ENCODE results near the gene ADAP1. TPM values are rescaled to one million over a fixed set of nuclear protein-coding genes. Genes with fewer than 3 reads are reported as not detected.
A peak's percentile ranks its signal among the peaks of the same experiment; 100 is the strongest.

Gene ADAP1
- total and polyA plus RNA-seq, 2 of the 13 experiments (the other 11 are each of a cell fraction or from before 2014, with no cell fraction given) = 10.5 to 24.6 TPM

DNA sequence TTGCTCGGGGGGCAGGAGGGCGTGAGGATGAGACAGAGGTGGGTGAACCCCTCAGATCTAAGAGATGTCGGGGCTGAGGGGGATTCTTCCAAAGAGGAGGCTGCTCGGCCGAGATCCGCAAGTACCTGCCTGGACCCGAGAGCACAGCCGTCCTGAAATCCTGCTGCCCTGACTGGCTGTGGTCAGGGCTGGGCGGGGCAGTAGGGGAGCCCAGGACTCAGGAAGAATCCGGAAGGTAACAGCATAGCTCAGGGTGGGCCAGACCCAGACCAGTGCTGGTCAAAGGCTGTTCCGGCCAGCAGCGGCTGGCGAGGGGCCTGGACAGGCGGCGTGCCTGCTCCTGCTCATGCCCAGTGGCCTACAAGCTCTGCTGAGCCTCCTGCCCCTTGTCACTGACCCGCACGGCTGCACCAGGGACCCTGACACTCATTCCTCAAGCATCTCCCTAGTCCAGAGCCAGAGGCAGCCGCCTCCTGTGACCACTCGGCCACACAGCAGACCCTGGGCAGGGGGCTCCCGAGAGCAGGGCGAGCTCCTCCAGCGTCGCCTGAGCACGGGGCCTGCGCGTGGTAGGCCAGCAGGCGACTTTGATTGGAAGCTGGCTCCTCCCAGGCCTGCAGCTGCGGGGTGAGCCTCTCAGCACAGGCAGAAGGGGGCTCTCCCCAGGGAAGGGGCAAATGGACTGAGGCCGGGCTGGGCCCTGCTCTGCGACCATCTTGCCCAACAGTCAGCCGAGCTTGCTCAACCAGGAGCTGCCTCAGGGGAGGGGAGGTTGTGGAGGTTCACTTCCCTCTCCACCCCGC lies 3.1 kb upstream of the ADAP1 start (continued):
- TF ChIP-seq, protein P1, sequence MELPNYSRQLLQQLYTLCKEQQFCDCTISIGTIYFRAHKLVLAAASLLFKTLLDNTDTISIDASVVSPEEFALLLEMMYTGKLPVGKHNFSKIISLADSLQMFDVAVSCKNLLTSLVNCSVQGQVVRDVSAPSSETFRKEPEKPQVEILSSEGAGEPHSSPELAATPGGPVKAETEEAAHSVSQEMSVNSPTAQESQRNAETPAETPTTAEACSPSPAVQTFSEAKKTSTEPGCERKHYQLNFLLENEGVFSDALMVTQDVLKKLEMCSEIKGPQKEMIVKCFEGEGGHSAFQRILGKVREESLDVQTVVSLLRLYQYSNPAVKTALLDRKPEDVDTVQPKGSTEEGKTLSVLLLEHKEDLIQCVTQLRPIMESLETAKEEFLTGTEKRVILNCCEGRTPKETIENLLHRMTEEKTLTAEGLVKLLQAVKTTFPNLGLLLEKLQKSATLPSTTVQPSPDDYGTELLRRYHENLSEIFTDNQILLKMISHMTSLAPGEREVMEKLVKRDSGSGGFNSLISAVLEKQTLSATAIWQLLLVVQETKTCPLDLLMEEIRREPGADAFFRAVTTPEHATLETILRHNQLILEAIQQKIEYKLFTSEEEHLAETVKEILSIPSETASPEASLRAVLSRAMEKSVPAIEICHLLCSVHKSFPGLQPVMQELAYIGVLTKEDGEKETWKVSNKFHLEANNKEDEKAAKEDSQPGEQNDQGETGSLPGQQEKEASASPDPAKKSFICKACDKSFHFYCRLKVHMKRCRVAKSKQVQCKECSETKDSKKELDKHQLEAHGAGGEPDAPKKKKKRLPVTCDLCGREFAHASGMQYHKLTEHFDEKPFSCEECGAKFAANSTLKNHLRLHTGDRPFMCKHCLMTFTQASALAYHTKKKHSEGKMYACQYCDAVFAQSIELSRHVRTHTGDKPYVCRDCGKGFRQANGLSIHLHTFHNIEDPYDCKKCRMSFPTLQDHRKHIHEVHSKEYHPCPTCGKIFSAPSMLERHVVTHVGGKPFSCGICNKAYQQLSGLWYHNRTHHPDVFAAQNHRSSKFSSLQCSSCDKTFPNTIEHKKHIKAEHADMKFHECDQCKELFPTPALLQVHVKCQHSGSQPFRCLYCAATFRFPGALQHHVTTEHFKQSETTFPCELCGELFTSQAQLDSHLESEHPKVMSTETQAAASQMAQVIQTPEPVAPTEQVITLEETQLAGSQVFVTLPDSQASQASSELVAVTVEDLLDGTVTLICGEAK (IDR thresholded peaks at IDR 0.05) = no peak
- TF ChIP-seq, protein P1 (CRISPR knock-in tag; IDR thresholded peaks at IDR 0.05) = peak; percentile 89
- TF ChIP-seq SMAD1 (CRISPR knock-in tag; IDR thresholded peaks at IDR 0.05; ENCODE audit: borderline replicate concordance, low read depth) (peak; percentile 89; the same call in 1 of the 2 replicates), MAFF (IDR thresholded peaks at IDR 0.05; ENCODE audit: low read depth, low read length) (no peak), FOXK2 (IDR thresholded peaks at IDR 0.05) (0 out of 2 replicates have a peak, but pooled peaks have one; percentile 20), PHF20 (CRISPR knock-in tag; IDR thresholded peaks at IDR 0.05) (0 out of 2 replicates have a peak, but pooled peaks have one; percentile 39), ZNF660 (CRISPR knock-in tag; IDR thresholded peaks at IDR 0.05; ENCODE audit: borderline replicate concordance, low read depth) (no peak), JARID2 (CRISPR knock-in tag; IDR thresholded peaks at IDR 0.05; ENCODE audit: insufficient replicate concordance) (peak; percentile 54), TP53 (CRISPR knock-in tag; conservative IDR thresholded peaks at IDR 0.05) (peak; percentile 79; the same call in 1 of the 2 replicates)
- TF ChIP-seq, protein P2, sequence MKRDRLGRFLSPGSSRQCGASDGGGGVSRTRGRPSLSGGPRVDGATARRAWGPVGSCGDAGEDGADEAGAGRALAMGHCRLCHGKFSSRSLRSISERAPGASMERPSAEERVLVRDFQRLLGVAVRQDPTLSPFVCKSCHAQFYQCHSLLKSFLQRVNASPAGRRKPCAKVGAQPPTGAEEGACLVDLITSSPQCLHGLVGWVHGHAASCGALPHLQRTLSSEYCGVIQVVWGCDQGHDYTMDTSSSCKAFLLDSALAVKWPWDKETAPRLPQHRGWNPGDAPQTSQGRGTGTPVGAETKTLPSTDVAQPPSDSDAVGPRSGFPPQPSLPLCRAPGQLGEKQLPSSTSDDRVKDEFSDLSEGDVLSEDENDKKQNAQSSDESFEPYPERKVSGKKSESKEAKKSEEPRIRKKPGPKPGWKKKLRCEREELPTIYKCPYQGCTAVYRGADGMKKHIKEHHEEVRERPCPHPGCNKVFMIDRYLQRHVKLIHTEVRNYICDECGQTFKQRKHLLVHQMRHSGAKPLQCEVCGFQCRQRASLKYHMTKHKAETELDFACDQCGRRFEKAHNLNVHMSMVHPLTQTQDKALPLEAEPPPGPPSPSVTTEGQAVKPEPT (CRISPR knock-in tag; IDR thresholded peaks at IDR 0.05; ENCODE audit: low read depth) = peak; percentile 6
- TF ChIP-seq, protein P3, sequence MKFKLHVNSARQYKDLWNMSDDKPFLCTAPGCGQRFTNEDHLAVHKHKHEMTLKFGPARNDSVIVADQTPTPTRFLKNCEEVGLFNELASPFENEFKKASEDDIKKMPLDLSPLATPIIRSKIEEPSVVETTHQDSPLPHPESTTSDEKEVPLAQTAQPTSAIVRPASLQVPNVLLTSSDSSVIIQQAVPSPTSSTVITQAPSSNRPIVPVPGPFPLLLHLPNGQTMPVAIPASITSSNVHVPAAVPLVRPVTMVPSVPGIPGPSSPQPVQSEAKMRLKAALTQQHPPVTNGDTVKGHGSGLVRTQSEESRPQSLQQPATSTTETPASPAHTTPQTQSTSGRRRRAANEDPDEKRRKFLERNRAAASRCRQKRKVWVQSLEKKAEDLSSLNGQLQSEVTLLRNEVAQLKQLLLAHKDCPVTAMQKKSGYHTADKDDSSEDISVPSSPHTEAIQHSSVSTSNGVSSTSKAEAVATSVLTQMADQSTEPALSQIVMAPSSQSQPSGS (CRISPR knock-in tag; IDR thresholded peaks at IDR 0.05) = no peak; the same call in 1 of the 2 replicates
- TF ChIP-seq, protein P4, sequence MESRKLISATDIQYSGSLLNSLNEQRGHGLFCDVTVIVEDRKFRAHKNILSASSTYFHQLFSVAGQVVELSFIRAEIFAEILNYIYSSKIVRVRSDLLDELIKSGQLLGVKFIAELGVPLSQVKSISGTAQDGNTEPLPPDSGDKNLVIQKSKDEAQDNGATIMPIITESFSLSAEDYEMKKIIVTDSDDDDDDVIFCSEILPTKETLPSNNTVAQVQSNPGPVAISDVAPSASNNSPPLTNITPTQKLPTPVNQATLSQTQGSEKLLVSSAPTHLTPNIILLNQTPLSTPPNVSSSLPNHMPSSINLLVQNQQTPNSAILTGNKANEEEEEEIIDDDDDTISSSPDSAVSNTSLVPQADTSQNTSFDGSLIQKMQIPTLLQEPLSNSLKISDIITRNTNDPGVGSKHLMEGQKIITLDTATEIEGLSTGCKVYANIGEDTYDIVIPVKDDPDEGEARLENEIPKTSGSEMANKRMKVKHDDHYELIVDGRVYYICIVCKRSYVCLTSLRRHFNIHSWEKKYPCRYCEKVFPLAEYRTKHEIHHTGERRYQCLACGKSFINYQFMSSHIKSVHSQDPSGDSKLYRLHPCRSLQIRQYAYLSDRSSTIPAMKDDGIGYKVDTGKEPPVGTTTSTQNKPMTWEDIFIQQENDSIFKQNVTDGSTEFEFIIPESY (CRISPR knock-in tag; IDR thresholded peaks at IDR 0.05) = peak; percentile 68; the same call in 1 of the 2 replicates
- TF ChIP-seq, protein P5, sequence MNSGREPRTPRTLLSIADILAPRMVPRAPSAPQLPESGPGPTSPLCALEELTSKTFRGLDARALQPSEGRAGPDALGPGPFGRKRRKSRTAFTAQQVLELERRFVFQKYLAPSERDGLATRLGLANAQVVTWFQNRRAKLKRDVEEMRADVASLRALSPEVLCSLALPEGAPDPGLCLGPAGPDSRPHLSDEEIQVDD (CRISPR knock-in tag; IDR thresholded peaks at IDR 0.05; ENCODE audit: borderline replicate concordance) = peak; percentile 46; the same call in 1 of the 2 replicates
